ENCODE data around the gene RBKS.
"Not testable (repeated sequence)": the region's sequence is repeated elsewhere in the genome, so short reads cannot be mapped to it uniquely, and the experiment has no call there.

The RBKS gene

DNA sequence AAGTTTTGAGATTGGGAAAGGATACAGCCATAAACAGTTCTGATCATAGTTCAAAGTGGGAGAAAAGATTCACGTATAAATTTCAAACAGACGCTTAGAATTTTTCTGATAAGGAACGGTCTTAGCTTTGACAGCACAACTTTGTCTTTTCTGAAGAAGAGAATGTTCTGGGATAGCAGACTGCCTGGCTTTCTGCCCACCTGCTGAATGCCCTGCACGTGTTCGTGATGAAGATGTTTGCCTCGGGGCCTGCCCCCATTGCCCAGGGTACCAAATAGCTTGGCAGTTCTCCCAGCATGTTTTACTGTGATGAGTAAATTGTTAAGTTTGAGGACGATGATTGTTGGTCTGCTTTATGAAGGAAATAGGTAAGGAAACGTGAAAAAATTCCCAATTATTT is 114.1 kb downstream of the RBKS start:
- DNase-seq (ENCODE audit: low read depth), result peak; percentile 34

DNA sequence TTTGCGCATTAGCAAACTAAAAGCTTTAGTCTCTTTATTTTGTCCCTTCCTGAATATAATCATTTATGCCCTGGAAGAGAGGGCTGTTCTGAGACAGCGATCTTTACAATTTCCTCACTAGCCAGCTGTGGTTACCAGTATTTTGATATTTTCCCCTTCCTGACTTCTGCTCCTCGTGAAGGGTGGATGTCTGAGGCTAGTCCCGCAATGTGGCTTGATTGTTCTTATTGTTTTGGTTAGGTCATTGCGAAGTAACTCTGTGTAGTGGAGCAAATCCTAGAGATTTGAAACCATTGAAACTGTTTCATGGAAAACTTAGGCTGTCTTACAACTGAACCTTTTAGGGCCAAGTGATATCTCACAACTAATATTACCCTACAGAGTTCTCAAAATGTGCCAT is 116.2 kb downstream of the RBKS start:
- Histone ChIP-seq H3K4me3 (ENCODE audit: low read length) (no peak overlapping the region), H3K36me3 (ENCODE audit: control insufficient read depth, insufficient read depth, low read length, severe bottlenecking) (peaks cover 18% of the 10 kb centered on the region), H3K27me3 (replicated peaks; ENCODE audit: control insufficient read depth, insufficient read depth, low read length) (no peaks in the 10 kb centered on the region), H3K4me1 (ENCODE audit: control insufficient read depth, insufficient read depth, low read length) (peaks cover 31% of the 10 kb centered on the region), H3K9me3 (ENCODE audit: control insufficient read depth, low read length) (no peaks in the 10 kb centered on the region), H3K9ac (ENCODE audit: low read length) (peak overlapping the region; percentile 96)
- no peak for DNase-seq (ENCODE audit: low read depth)

More for the DNA sequence above, 114.1 kb downstream of the RBKS start:
- Histone ChIP-seq H3K9me3 (ENCODE audit: control insufficient read depth, low read length) (no peaks in the 10 kb centered on the region), H3K4me3 (ENCODE audit: low read length) (no peak overlapping the region), H3K27me3 (replicated peaks; ENCODE audit: control insufficient read depth, insufficient read depth, low read length) (no peaks in the 10 kb centered on the region), H3K4me1 (ENCODE audit: control insufficient read depth, insufficient read depth, low read length) (peaks cover 37% of the 10 kb centered on the region), H3K36me3 (ENCODE audit: control insufficient read depth, insufficient read depth, low read length, severe bottlenecking) (peaks cover 30% of the 10 kb centered on the region), H3K9ac (ENCODE audit: low read length) (no peak overlapping the region)

DNA sequence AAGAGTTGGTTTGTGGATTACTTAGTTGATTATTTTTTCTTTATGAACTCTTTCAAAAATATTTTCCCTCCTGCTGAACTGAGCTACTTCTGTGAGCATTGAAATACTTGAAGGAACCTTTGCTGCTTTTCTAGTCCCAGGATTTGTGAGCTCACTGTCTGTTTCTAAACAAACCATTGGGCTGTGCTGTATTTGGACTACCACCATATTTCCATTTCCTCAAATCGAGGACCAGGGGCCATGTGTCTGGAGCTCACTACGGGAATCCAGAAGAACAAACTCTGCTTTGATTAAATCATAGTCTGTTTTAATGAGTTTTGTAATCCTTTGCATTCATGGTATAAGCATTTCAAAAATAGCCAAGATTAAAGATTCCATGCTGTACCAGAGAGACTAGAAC is 117.4 kb downstream of the RBKS start:
- Histone ChIP-seq H3K4me1 (ENCODE audit: control insufficient read depth, insufficient read depth, low read length) (peaks cover 31% of the 10 kb centered on the region), H3K9ac (ENCODE audit: low read length) (peak overlapping the region; percentile 96), H3K9me3 (ENCODE audit: control insufficient read depth, low read length) (no peaks in the 10 kb centered on the region), H3K4me3 (ENCODE audit: low read length) (peak overlapping the region; percentile 93), H3K36me3 (ENCODE audit: control insufficient read depth, insufficient read depth, low read length, severe bottlenecking) (peaks cover 11% of the 10 kb centered on the region), H3K27me3 (replicated peaks; ENCODE audit: control insufficient read depth, insufficient read depth, low read length) (no peaks in the 10 kb centered on the region)
- DNase-seq (ENCODE audit: low read depth), result peak; percentile 42

DNA sequence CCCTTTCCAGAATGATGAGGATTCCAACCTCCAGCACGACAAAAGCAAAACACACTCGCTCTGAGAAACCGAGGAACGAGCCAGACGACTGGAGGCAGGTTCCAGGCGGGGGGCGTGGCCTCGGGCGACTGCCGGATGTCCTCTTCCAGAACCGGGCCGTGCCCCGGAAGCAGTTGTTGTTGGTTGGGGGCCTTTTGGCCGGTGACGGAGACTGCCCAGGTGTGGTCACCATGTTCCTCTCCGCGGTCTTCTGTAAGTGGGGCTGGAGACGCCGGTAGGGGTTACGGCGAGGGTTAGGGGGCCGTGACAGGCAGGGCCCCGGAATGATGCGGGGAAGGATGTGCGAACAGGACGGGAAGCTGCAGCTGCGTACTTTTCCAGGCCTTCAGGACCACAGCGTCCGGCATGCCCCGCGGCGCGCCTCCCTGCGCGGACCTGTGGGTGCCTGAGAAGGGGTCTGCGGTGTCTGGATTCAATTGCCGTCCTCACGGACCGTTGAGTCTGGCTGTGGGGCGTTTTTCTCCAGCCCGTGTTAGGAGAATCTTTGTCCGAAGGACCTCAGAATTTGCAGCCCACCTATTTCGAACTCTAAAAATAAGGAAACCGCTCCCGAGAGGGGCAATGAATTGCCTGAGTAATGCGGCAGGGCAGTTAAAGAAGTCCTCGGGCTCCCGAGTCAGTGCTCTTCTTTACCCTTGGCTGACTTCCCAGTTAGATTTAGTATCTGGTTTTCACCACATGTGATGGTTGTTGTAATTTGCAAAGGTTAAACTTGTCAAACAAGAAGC is 118.4 kb downstream of the RBKS start, which contains the start of gene MRPL33:
Gene MRPL33, plus strand, starts transcription at position 172 of the 788 bp plus-strand sequence. Its CDS starts 59 bp downstream, at position 231.
- H3K27me3 ChIP-seq (replicated peaks; ENCODE audit: control insufficient read depth, insufficient read depth, low read length), result no peaks in the 10 kb centered on the region
- peak within 1 kb of the TSS; percentile 96 for H3K9ac ChIP-seq (ENCODE audit: low read length)
- H3K4me1 ChIP-seq (ENCODE audit: control insufficient read depth, insufficient read depth, low read length), result peaks cover 31% of the 10 kb centered on the region
- DNase-seq (ENCODE audit: low read depth), result peak; percentile 96
- H3K4me3 ChIP-seq (ENCODE audit: low read length), result peak within 1 kb of the TSS; percentile 93
- no peaks in the 10 kb centered on the region for H3K9me3 ChIP-seq (ENCODE audit: control insufficient read depth, low read length)
- peaks cover 6% of the 10 kb centered on the region for H3K36me3 ChIP-seq (ENCODE audit: control insufficient read depth, insufficient read depth, low read length, severe bottlenecking)

DNA sequence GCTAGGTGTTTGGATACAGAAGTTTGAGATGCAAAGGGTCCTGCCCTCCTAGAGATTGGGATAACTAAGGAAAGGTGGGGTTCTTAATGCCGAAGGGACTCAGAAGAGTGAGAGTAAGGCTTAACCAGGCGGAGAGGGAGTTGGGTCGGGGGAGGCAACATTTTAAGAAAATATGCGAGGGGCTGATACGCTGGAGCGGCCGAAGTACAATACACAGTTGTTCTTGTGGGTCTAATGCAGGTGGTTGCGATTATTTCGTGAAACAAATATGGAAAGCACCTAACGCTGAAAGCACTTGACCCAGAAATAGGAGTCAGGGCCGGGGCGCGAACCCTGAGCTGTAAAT is 119.0 kb downstream of the RBKS start:
- DNase-seq (ENCODE audit: low read depth), result no peak
- Histone ChIP-seq H3K27me3 (replicated peaks; ENCODE audit: control insufficient read depth, insufficient read depth, low read length) (no peaks in the 10 kb centered on the region), H3K4me3 (ENCODE audit: low read length) (peak overlapping the region; percentile 93), H3K4me1 (ENCODE audit: control insufficient read depth, insufficient read depth, low read length) (peaks cover 28% of the 10 kb centered on the region), H3K9ac (ENCODE audit: low read length) (peak overlapping the region; percentile 96), H3K36me3 (ENCODE audit: control insufficient read depth, insufficient read depth, low read length, severe bottlenecking) (peaks cover 6% of the 10 kb centered on the region), H3K9me3 (ENCODE audit: control insufficient read depth, low read length) (no peaks in the 10 kb centered on the region)

DNA sequence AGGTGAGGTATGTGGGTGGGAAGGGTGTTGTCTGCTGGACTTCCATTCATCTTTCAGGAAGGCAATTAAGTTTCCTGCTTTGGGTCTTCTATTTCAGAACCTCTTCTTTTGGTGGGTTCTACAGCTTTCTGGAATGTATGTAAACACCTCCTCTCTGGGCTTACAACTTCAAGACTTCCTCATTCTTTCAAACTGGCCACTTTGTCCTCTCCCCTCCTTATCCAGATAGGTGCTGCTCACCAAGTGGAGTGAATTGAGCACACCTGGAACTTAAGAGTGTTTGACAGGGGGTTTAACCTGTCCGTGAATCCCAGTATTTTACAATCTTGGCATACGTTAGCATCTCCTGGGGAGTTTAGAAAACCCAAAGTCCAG is 123.9 kb downstream of the RBKS start:
- H3K9me3 ChIP-seq (ENCODE audit: control insufficient read depth, low read length), result no peaks in the 10 kb centered on the region
- no peaks in the 10 kb centered on the region for H3K27me3 ChIP-seq (replicated peaks; ENCODE audit: control insufficient read depth, insufficient read depth, low read length)
- no peaks in the 10 kb centered on the region for H3K36me3 ChIP-seq (ENCODE audit: control insufficient read depth, insufficient read depth, low read length, severe bottlenecking)
- H3K4me1 ChIP-seq (ENCODE audit: control insufficient read depth, insufficient read depth, low read length), result peaks cover 29% of the 10 kb centered on the region
- DNase-seq (ENCODE audit: low read depth), result no peak
- no peak overlapping the region for H3K9ac ChIP-seq (ENCODE audit: low read length)
- peak overlapping the region; percentile 66 for H3K4me3 ChIP-seq (ENCODE audit: low read length)

DNA sequence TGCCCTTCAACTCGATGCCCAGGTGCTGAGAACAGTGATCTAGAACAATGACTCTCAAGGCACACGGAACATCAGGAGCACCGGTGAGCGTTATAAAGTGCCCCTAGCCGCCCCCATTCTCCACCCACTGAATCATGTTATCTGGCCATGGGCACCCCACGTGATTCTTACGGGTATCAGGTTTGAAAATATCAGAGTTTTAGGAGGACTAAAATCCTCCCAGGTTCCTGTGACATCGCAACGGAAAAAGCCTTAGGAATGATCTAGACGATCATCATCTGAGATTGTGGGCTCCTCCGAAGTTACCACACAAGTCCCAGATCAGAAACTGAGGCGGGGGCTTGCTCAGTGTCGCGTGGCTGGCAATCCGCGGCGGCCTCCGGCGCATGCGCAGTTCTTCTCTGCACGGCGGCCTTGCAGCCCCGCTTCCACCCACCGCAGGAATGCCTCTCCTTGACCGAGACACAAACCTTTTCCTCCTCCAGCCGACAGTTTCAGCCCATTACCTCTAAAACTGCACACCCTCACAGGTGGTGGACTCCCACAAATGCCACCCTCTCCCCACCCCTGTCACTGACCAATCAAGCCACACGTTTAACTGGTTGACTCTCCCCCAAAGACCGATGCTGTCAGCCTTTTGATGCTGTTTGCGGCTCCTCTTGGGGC is 124.4 kb downstream of the RBKS start:
- DNase-seq (ENCODE audit: low read depth), result no peak
- H3K4me1 ChIP-seq (ENCODE audit: control insufficient read depth, insufficient read depth, low read length), result peaks cover 30% of the 10 kb centered on the region
- H3K36me3 ChIP-seq (ENCODE audit: control insufficient read depth, insufficient read depth, low read length, severe bottlenecking), result no peaks in the 10 kb centered on the region
- H3K9me3 ChIP-seq (ENCODE audit: control insufficient read depth, low read length), result no peaks in the 10 kb centered on the region
- peak overlapping the region; percentile 64 for H3K9ac ChIP-seq (ENCODE audit: low read length)
- peak overlapping the region; percentile 66 for H3K4me3 ChIP-seq (ENCODE audit: low read length)
- no peaks in the 10 kb centered on the region for H3K27me3 ChIP-seq (replicated peaks; ENCODE audit: control insufficient read depth, insufficient read depth, low read length)

DNA sequence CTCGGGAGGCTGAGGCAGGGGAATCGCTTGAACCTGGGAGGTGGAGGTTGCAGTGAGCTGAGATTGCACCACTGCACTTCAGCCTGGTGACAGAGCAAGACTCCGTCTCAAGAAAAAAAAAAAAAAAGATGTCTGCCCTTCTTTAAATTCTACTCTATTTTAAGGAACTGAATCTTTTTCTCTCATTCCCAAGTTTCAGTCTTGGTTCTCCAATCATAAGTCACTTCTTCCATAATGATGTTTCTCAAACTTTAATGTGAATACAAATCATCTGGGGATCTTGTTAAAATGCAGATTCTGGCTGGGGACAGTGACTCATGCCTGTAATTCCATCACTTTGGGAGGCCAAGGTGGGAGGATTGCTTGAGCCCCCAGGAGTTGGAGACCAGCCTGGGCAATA is 125.7 kb downstream of the RBKS start:
- peaks cover 30% of the 10 kb centered on the region for H3K4me1 ChIP-seq (ENCODE audit: control insufficient read depth, insufficient read depth, low read length)
- not testable (repeated sequence) for DNase-seq (ENCODE audit: low read depth); H3K4me3 ChIP-seq (ENCODE audit: low read length); H3K36me3 ChIP-seq (ENCODE audit: control insufficient read depth, insufficient read depth, low read length, severe bottlenecking); H3K9me3 ChIP-seq (ENCODE audit: control insufficient read depth, low read length); H3K27me3 ChIP-seq (replicated peaks; ENCODE audit: control insufficient read depth, insufficient read depth, low read length); H3K9ac ChIP-seq (ENCODE audit: low read length)

DNA sequence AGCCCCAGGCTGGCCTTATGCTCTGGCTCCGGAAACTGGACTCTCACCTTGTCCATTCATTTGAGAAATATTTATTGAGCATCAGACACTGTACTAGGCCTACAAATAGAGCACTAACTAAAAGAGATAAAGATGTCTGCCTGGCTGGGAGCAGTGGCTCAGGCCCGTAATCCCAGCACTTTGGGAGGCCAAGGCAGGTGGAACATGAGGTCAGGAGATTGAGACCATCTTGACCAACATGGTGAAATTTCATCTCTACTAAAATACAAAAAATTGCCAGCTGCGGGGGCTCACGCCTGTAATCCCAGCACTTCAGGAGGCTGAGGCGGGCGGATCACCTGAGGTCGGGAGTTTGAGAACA is 126.3 kb downstream of the RBKS start:
- no peak overlapping the region for H3K4me3 ChIP-seq (ENCODE audit: low read length)
- DNase-seq (ENCODE audit: low read depth), result no peak
- no peaks in the 10 kb centered on the region for H3K9me3 ChIP-seq (ENCODE audit: control insufficient read depth, low read length)
- H3K4me1 ChIP-seq (ENCODE audit: control insufficient read depth, insufficient read depth, low read length), result peaks cover 30% of the 10 kb centered on the region
- H3K9ac ChIP-seq (ENCODE audit: low read length), result no peak overlapping the region
- H3K27me3 ChIP-seq (replicated peaks; ENCODE audit: control insufficient read depth, insufficient read depth, low read length), result no peaks in the 10 kb centered on the region
- H3K36me3 ChIP-seq (ENCODE audit: control insufficient read depth, insufficient read depth, low read length, severe bottlenecking), result no peaks in the 10 kb centered on the region

DNA sequence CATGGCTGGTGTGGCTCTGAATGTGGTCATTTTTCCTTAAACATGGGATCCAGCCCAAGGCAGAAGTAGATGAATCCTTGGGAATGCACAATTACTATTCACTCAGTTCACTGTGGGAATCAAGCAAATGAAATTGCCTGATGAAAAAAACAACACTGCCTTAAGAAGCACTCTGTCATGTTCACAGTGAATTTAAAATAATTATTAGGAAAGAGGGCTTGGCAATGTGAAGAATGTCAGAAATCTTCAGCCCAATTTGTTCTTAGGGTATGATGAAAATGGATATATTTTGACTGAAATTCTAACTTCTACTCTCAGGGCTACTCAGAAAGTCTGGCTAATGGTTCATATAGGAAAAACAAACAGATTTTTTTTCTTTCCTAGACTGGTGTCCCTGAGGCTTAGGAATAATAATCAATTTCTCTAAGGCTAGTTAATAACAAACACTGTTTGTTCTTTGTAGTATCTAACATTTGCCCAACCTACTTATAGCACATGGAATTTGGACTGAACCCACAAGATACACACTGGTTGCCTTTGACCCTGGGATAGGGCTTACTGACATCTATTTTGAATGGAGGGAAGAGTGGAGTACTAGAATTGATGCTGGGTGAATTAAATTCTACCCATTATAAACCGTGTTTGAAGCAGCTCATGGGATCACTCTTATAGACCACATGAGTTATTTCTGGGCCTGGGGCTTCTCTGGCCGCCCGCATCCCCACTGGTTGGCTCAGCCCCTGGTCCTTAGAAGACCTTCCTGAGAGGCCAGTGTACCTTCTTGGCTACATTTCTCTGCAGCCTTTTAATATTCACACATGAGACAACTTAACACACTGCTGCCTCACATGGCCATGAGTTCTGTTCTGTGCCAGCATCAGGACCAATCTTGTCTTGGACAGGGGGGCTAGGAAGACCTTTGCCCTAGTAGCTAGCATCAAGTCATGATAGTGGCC is 127.0 kb downstream of the RBKS start:
- DNase-seq (ENCODE audit: low read depth), result peak; percentile 49
- peak overlapping the region; percentile 64 for H3K9ac ChIP-seq (ENCODE audit: low read length)
- H3K36me3 ChIP-seq (ENCODE audit: control insufficient read depth, insufficient read depth, low read length, severe bottlenecking), result no peaks in the 10 kb centered on the region
- peaks cover 30% of the 10 kb centered on the region for H3K4me1 ChIP-seq (ENCODE audit: control insufficient read depth, insufficient read depth, low read length)
- H3K9me3 ChIP-seq (ENCODE audit: control insufficient read depth, low read length), result no peaks in the 10 kb centered on the region
- H3K4me3 ChIP-seq (ENCODE audit: low read length), result no peak overlapping the region
- H3K27me3 ChIP-seq (replicated peaks; ENCODE audit: control insufficient read depth, insufficient read depth, low read length), result no peaks in the 10 kb centered on the region
